Fibroblast of skin of scalp (primary cell): ENCODE results near the gene FOXJ3.
A peak's percentile ranks its signal among the peaks of the same experiment; 100 is the strongest.
"Not testable (repeated sequence)": the region's sequence is repeated elsewhere in the genome, so short reads cannot be mapped to it uniquely, and the experiment has no call there.

Experiments
- DNase-seq: peaks from one replicate; pipeline ENCODE4 v3.0.0-alpha.2; 2013

FOXJ3 gene

DNA sequence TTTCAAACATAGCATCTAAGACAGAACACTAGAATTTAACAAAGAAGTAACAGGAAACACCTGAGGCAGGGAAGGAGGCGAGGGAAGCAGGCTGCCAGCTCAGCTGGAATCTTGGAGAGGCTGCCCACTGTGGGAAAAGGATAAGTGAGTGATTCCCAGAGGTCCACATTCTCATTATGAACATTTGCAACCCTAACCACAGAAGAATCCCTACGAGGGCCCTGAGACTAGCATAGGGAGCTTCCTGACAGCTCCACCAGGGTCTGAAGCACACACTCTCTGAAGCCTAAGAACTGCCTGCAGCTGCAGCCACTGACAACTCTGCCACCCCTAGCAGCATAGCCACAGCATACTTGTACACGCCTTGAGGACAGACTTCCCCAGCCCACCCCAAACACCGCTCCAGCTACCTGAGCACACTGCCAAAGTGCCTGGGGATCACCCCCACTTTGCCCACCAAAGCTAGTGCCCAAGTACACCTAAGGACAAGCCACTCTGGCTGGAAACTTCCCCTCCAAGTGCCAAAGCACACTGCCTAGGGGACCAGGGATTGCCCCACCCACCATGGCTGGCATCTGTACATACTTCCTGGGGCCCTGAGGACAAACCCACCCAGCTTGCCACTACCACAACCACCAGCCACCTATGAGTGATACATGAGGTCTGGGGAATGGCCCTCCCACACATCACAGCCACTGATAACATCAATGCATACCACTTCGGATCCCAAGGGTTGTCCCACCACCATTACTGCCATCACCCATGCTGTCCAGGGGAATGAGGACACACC, 93.9 kb downstream of the FOXJ3 start:
- DNase-seq: peak; percentile 41

DNA sequence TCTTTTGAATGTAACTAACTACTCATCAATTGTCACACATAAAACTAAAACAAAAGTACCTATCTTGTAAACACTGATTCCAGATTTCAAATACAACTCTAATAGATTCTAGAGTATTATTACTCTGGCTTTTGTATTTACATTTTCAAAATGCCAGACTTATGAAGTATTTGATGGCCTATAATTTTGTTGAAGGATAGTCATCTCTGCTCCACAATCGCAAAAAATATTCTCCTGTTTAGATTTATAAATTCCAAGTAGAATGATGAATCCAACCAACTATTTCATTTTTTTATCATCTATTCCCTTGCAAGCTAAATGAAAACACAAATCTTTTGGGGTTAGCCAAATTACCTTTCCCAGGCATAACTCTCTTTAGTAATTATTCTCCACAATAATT, 95.5 kb downstream of the FOXJ3 start:
- no peak for DNase-seq

DNA sequence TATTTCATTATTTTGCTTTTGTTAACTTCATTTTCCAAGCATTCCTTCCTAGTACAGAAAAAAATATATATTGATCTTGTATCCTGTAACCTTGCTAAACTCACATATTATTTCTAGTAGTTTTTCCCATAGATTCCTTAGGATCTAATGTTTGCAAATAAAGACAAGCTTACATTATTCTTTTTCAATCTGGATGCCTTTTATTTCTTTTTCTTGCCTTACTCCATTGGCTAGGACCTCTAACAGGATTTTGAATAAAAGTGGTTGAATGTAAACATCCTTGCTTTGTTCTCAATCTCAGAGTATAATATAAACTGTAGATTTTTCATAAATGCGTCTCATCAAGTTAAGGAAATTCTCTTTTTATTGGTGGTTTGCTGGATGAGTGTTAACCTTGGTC, 96.0 kb downstream of the FOXJ3 start:
- DNase-seq: no peak

DNA sequence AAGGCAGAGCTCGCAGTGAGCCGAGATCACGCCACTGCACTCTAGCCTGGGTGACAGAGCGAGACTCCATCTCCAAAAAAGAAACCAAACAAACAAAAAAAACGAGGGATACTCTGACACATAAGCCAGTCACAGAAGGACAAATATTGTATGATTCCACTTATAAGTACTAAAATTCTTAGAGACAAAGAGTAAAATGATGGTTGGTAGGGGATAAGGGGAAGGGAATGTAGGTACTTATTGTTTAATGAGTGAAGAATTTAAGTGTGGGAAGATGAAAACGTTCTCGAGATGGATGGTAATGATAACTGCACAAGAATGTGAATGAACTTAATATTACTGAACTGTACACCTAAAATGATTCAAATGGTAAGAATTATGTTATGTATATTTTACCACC, 103.8 kb downstream of the FOXJ3 start:
- DNase-seq: no peak

DNA sequence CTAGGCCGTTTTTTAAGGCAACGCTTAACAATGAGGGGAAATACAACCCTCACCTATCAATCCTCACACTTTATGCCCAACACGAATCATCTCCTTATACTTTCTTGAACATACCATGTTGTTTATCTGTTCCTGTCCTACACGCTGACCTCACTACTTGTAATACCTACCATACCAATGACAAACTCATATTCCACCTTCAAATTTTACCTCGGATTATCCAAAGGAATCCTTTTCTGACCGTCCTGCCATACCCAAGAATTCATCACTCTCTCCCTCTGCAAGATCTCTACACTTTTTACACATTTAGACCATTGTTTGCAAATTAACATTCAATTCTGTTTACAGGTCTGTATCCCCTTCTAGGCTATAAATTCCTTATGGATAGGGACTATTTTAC, 106.1 kb downstream of the FOXJ3 start:
- no peak for DNase-seq

DNA sequence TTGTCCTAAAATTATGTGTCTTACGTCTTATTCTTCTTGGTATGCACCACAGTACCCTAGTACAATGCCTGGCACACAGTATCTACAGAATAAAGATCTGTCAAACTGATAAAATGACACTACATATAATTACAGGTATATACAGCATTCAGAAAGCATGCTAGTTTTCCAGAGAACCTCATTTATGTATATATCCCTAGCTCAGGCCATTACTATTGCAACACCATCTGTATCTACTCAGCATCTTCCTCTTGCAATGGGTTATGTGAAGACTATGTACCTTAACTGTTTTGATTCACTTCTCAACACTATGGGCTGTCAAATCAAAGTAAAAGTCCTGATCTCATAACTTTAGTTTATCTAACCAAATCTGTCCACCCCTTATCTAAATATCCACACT, 112.0 kb downstream of the FOXJ3 start:
- no peak for DNase-seq

DNA sequence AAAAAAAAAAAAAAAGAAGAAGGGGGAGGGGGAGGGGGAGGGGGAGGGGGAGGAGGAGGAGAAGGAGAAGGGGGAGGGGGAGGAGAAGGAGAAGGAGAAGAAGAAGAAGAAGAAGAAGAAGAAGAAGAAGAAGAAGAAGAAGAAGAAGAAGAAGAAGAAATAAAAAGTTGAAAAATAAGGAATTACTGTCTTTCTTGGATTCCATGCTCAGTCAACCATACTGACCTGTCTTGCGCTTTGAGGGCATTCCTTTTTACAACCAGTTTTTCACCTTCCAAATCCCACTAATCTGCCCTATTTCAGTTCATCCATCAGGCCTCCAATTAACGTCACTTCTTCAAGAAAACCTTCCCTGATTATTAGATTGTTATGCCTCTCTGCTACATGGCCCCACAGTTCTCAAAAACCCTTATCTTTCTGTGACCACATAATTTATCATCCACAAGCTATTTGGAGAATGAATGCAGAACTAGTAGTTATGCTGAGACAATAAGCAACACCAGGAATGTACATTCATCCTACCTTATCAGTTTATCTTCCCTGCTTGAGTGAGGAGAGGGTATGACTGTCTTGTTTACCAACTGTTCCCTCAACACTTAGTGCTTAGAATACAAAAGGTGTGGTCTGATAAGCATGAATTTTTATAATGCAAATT, 113.0 kb downstream of the FOXJ3 start:
- peak; percentile 31 for DNase-seq

DNA sequence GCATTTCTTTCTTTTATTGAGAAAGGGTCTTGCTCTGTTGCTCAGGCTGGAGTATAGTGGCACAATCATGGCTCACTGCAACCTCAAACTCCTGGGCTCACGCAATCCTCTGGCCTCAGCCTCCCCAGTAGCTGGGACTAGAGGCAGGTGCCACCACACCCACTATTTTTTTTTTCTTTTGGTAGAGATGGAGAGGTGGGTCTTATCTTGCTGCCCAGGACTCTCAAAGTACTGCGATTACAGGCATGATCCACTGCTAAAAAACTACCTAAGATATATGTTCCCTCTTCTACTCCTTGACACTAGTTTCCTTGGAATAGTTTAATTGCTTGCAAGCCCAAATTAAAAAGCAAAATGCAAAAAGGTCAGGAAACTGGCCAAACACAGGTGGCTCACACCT, 113.6 kb downstream of the FOXJ3 start:
- no peak for DNase-seq

DNA sequence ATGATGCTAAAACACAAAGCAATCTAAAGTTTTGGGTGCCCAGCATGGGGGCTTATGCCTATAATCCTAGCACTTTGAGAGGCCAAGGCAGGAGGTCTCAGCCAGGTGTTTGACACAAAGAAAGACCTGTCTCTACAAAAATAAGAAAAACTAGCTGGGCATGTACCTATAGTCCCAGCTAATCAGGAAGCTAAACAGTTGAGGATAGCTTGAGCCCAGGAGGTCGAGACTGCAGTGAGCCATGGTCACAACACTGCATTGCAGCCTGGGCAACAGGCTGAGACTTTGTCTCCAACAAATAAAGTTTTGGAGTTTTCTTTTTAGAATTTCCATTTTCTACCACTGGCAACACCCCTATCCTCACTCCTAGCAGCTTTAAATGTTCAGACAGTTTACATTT, 115.4 kb downstream of the FOXJ3 start:
- DNase-seq: no peak

DNA sequence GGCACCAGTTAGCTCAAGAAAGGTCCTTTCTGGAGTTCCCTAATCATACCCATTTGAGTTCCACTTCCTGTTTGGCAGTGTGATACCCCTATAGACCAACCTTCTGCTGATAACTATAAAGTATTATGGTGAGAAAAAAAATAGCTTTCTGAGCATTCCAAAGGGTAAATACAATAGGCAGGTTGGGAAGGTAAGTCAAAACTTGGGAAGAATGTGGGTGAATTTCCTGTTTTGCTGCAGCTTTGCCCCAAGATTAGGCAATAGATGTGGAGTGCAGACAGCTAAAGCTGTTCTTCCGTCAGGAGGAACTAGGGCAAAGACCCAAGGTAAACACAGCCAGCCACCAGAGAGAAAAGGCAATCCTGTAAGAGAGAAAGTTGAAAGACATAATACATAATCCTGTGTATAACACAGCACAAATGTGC, 120.6 kb downstream of the FOXJ3 start:
- DNase-seq: peak; percentile 51

DNA sequence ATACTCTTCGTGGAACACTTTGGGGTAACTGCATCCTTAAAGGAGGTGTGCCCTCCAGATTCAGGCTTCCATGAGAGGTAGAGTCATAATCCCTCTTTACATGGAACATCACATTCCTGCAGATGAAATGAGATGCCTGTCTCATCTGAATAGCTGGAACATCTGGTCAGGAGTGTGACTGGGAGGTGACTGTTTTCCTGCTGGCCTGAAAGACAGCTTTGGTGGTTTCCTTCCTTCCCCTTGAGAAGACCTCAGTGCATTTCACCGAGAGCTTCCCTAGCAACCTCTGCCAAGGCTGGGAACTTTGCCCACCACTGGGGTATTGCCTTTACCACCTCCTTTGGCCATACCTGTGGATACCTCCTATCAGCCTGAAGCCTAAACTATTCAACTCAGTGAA, 123.8 kb downstream of the FOXJ3 start:
- DNase-seq: no peak

DNA sequence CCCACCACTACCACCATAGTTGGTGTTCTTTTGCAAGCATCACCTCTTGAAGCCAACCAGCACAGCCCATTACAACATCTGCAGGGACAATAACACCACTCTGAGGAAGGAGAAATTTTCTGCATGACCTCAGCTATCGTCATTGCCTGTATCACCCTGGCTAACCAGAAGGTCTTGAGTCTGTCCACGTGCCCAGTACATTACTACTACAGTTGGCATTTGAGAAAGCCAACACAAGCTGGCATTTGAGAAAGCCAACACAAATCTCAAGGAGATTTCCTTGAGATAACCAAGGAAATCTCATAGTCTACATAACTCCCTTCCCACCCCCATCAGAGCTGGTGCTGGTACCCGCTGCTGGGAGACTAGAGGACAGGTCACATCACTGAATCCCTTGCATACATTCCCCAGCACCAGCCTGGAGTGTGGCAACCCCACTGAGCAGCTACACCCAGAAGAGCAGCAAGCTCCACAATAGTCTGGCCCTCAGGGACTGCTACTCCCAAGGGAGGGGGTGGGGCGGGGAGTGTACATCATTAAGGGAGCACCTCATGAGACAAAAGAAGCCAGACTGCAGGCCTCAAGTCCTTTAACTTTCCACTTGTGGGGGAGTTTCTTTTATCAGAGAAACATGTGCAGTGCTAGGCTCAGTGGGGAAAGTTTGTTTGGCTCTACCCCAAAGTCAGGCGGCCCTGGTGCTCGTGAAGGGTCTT, 124.5 kb downstream of the FOXJ3 start:
- DNase-seq: no peak

DNA sequence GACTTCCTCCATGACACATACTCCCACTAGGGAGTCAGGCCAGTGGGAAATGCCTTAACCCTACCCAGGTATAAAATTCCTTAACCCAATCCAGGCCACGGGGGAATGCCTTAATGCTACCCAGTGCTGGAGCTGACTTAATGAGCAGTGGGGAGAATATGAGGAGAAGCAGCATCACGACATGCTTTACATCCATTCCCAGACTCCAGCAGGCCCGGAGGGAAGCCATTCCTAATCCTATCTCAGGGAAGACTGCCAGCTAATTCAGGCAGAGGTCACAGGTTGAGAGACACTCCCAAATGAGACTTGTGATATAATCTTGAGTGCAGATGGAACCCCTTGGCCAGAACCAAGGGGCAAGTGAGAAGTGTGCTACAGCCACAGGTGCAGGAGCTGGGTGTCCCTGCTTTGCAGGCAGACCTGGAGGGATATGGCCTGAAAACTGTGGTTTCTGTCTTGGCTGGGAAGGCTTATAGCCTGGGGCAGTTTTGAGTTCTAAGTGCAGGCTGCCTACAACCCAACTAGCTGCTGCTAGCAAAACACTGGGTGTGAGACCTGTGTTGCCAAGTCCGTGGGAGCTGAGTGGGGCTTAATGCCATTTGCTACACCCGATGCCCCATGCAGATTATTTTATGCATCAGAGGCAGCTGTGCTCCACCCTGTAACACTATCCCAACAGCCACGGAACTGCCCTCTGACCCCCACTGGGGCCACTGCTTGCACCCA, 125.3 kb downstream of the FOXJ3 start:
- DNase-seq: no peak

DNA sequence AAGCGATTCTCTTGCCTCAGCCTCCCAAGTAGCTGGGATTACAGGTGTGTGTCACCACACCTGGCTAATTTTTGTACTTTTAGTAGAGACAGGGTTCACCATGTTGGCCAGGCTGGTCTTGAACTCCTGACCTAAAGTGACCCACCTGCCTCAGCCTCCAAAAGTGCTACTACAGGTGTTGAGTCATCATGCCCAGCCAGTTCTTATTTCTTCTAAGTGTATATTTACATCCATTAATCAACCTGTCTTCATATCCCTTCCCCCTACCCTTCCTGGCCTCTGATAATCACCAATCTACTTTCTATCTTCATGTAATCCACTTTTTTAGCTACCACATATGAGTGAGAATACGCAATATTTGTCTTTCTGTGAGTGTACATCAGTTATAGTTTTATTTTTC, 128.1 kb downstream of the FOXJ3 start:
- DNase-seq: not testable (repeated sequence)

DNA sequence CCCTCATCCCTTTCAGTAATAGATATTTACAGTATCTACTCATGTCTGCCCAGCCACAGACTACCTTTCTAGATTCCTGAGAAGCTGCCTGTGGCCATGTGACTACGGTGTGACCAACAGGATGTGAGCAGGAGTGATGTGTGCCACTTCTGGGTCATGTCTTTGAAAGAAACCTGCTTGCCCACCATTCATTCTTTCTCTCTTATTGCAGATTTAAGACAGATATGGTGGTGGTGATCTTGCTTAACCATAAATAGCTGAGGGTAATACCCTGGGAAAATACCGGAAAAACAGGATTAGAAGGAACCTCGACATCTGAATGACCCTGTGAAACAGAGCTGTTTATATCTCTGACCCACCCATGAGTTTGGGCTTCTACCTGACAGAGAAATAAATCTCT, 128.9 kb downstream of the FOXJ3 start:
- no peak for DNase-seq

DNA sequence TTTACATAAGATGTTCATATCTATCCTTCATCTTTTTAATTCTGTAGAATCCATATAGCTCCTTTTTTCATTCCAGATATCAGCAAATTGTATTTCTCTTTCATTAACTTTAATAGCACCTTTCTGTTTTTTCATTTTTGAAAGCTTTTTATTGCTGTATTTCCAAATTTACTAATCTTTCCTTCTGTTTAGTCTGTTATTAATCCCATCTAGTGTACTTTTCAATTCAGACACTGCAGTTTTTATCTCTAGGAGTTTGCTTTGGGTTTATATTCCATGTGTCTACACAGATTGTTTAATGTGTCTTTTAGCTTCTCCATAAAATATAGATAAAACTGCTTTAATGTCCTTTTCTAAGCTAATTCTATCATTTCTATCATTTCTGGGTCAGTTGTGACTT, 133.0 kb downstream of the FOXJ3 start:
- DNase-seq: no peak

DNA sequence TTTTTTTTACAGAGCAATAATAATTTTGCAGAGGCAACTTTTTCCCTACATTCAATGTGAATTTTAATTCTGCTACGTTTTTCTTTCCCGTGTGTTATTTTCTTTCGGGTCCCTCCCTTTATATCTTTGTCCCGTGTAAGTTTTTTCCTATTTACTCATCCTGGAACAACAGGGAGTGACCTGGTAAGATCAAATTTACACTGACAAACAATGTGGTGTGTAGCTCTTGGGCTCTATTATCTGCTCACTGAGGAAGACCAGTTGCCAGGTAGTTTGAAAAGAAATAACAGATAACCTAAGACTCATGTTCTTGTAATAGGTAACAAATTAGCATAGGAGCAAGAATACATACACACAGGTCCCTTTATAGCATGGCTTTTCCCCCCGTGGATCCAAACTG, 136.8 kb downstream of the FOXJ3 start:
- DNase-seq: no peak

DNA sequence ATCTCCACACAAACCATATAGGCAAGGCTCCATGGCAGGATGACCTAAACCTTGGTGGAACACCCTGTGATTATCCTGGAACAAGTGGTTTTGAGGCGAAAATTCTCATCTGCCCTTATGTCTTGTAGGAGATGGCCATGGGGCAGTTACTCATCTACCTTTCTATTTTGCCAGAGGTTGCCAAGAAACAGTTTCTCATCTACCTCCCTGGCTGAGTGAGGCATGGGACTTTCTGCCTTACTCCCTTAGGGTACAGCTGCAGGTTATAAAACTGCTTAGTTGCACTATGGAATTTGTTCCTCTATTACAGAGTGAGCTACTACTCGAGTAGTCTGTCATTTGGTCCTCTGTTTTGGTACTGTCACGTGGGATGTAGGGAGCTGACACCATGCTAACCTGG, 139.2 kb downstream of the FOXJ3 start:
- DNase-seq: no peak

DNA sequence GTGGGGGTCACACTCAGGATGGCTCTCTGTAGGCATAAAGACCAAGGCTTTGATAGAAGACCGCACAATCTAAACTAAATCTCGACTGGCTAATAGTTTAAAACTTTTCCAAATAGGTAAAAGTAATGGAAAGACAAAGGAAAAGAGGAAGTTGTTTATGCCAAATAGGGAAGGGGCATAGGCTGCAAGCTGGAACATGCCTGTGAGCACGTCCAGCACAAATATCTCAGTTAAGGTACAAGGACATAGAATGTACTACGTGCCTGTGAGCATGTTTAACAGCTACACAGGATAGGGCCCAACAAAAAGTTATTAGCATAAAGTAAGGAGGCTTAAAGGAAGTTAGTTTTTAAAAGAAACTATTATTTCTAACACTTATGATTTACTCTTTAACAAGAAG, 142.9 kb downstream of the FOXJ3 start:
- no peak for DNase-seq

DNA sequence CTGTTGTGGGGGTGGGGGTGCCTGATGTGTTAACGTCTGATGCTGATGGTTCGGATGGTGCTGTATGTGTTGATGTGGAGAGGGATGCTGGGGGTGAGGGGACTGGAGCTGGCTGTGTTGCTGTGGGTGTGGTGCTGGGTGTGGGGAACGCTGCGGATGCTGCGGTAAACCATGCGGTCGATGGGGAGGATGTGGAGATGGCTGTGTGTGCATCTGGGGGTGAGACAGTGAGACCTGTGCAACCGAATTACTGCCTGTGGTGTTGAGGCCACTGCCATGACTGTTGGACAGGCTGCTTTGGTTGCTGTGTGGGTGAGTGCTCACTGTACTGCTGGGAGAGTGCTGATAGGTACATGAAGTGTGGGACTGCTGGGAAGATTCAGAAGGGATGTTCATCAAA, 143.7 kb downstream of the FOXJ3 start:
- DNase-seq: no peak

DNA sequence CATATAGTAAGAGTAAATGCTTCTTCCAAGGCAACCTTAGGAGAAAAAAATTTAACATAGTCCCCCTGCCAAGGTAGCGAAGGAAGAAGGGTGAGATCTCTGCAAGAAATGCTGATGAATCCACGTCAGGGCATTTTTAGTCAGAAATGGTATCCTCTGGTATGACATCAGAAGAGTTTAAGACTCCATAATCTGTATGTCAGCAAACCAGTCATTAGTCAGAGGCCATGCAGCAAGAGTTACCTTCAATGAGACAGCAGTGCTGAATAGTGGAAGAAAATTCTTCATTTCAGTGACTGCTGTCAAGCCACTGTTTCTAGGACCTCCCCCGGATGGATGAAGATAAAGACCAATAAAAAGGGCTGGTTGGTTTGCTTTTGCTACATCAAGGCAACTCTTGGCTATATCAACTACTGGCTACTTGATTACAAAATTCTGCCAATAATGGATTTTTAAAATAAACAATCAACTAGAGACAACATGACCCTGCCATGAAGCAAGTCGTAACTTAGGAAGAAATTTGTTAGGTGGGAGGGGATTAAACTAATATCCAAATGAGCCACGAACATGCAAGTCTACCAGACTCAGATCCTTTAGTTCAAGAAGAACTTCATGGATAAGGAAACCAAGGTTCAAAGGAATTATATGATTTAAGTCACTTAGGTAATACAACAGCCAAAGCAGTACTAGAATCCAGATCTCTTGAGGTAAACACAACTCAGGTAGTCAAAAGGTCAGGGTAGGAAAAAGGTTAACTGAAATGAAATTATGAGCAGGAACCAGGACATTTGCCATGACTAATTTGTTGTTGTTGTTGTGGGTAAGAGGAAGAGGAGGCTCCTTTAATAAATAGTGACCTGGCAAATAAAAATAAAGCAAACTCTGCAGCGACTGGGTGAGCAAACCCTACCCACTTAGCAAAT, 144.8 kb downstream of the FOXJ3 start:
- no peak for DNase-seq

DNA sequence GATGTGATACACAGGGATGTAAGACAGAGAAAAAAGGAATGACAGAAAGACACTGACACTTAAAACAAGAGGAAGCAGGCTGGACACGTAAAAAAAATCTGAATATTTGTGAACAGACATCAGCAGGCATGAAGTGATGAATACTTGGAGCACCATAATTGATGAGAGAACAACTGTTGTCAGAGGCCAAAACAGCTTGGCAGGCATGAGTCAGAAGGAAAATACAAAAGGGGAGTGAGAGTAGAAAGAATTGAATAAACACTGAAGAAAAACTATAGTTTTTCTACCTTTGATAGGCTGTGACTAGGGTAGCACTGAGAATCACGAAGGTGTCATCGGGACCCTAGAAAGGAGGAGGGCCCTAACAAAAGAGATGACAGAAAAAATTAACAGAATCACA, 148.9 kb downstream of the FOXJ3 start:
- peak; percentile 81 for DNase-seq
